ENCODE data around the gene ZMIZ1. TPM values are rescaled to one million over a fixed set of nuclear protein-coding genes. Genes with fewer than 3 reads are reported as not detected.

ZMIZ1 gene
- polyA plus RNA-seq, 4 donors = 74.1 to 80.9 (median 77.0) TPM

- DNase-seq (ENCODE audit: low read depth in 4 of 4, low spot score in 3 of 4) = no peak
These were observed 113.1 kb downstream of the ZMIZ1 start for GRCh38 chr10:79181698-79182521.

DNA sequence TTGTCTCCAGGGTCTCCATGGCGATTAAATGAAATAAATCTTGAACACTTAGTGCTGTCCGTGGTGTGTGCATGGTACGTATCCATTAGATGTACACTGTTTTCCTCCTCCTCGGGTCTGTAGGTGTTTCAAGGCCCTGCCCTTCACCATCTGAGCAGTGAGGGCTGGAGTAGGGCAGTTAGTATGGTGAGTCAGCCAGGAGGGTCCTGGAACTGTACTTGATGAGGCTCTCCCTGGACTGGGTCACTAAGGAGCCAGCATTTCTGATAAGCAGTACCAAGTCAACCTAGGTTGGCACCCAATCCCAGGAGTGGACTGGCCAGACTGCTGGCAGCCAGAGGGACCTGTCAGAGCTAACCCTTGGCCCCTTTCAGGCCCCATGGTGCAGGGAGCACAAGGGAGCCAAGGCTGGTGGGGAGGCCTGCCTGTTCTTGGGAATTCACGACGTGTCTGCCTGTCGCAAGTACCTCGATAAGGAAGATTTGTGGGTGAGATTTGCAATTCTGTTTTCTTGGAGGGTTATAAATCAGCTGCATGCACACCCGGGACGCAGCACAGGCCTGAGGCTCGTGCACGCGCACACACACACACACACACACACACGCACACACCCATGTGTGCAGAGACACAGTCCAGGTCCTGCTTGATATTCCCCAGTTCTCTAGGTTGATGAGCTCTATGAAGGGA, 114.2 kb downstream of the ZMIZ1 start:
- DNase-seq (ENCODE audit: low read depth in 4 of 4, low spot score in 3 of 4) = no peak

DNA sequence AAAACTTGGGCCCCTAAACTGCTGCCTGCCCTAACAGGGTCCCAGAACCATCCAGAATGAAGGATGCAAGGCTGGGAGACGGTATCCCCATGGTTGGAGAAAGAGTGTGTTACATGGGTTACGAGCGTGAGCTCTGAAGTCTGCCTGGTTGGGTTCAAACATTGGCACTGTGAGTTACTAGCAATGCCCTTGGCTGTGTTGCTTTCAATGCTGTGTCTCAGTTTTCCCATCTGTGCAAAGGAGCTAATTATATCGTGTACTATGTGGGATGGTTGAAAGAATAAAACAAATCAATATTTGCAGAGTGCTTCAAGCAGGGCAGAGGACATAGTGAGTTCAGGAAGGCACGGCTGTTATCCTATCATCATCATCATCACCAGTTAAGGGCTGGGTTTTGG, 114.7 kb downstream of the ZMIZ1 start:
- DNase-seq (ENCODE audit: low read depth in 4 of 4, low spot score in 3 of 4) = no peak

DNA sequence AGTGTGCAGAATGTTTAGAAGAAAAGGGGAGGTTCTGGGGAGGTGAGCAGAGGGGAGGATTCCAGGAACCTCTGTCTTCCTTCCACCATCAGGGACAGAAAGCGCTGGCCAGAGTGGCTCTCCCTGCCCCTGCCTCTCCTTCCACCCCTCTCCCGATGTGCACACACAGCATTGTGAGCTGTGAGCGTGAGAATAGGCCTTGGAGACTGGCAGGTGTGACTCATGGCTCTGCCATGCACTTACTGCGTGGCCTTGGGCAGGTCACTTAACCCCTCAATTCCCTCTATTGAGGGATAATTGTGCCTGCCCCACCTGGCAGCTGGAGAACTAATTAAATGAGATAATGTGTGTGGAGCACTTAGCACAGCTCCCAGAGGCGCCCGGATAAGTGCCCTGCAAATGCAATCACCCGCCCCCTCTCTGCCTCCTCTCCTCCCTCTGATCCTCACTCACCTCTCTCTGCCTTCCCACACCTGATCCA, 115.4 kb downstream of the ZMIZ1 start:
- DNase-seq (ENCODE audit: low read depth in 4 of 4, low spot score in 3 of 4) = no peak

- DNase-seq (ENCODE audit: low read depth in 4 of 4, low spot score in 3 of 4) = no peak
These were observed 115.9 kb downstream of the ZMIZ1 start for GRCh38 chr10:79184657-79185056.

GRCh38 chr10:79185067-79185774, 116.5 kb downstream of the ZMIZ1 start:
- DNase-seq (ENCODE audit: low read depth in 4 of 4, low spot score in 3 of 4) = no peak

- DNase-seq (ENCODE audit: low read depth in 4 of 4, low spot score in 3 of 4) = no peak
These were observed 117.1 kb downstream of the ZMIZ1 start for GRCh38 chr10:79185796-79186374.

DNA sequence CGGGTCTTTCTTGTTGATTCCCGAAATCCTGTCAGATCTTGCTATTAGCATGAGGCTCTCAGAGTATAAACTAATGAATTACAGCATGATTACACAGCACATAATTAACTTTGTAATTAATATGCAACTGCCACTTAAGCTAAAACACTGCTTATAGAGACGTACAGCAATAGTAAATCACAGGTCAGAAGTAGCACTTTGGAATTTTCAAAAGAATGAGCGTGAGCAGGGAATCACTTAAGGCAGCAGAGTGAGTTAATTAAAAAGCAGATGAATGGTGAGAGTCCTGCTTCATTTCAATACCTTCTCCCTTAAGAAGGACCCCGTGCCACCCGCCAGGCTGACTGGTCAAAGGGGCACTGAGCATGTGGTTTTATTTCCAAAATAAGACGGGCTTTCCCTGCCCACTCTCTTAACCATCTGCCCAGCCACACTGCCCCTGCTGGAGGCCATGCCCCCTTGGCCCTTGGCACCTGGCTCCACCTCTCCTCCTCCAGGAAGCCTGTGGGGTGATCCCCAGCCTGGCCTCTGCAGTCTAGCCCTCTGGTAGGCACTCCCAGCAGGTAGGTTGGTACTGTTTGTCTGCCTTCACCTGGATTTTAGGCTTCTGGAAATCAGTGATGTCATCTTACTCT, 117.8 kb downstream of the ZMIZ1 start:
- no peak for DNase-seq (ENCODE audit: low read depth in 4 of 4, low spot score in 3 of 4)

DNA sequence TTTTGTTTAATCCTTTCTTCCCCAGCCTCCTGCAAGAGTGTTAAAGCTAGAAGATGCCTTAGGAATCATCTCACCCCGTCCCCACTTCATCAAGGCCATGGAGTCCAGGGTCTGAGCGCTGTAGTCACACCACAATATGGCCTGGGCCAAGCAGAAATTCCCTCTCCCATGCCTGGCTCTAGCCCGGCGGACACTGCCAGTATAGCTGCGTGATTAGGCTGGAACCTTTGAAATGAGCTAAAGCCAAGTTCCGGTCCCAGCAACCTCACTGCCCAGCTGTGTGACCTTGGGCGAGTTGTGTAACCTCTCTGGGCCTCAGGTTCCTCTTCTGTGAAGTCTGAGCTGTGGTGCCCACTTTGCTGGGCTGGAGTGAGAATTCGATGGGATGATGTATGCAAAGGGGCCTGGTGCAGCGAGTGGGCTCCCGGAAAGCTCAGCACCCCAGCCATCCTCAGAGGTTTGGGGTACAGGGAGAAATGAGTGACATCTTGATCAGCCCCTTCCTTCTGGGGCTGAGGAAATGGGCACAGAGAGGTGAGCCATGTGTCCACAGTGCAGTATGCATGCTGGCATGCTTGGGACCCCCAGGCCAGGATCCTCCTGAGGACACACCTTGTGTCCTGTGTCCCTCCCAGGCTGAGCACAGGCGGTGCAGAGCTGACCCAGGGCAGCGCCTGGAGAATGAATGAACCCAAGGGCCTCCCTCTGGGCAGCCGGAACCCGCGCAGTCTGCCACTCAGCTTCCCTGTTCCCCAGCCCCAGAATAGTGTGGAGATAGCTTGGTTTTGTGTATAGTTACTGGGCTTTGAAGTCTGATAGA, 118.6 kb downstream of the ZMIZ1 start:
- DNase-seq (ENCODE audit: low read depth in 4 of 4, low spot score in 3 of 4) = no peak

DNA sequence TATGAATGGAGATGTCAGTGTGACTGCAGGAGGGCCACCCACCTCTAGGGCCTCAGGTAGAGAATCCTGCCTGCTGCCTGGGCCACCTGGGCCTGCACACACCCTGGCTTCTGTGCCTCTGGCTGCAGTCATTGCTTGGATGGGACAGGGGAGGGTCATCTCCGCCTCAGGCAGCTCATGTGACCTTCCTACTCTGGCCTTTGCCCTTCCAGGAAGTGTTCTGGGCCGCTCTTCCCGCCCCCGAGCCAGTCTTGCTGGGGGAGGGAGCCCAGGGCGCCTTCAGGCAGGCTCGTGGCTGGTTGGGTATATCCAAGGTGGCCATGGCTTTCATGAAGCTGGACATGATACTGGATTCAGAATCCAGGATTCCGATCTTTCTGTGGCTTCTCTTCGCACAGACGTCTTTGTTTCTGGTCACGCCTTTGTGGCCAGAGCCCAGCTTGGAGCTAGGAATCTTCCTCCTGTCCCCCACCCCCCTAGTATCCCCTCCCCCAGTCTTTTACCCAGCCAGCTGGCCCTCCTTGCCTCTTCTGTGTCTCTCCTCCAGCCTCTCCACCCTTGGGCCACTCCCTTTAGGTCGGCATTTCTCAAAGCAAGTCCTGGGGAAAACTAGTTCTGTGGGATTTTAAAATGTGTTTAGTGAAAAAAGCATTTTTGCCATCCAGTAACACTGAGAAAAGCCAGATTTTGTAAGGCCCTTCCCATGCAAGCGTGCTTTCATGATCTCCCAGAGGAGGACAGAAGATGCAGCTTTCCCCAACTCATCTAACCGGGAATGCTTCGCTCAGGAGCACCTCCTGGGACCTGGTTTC, 119.6 kb downstream of the ZMIZ1 start:
- no peak for DNase-seq (ENCODE audit: low read depth in 4 of 4, low spot score in 3 of 4)

DNA sequence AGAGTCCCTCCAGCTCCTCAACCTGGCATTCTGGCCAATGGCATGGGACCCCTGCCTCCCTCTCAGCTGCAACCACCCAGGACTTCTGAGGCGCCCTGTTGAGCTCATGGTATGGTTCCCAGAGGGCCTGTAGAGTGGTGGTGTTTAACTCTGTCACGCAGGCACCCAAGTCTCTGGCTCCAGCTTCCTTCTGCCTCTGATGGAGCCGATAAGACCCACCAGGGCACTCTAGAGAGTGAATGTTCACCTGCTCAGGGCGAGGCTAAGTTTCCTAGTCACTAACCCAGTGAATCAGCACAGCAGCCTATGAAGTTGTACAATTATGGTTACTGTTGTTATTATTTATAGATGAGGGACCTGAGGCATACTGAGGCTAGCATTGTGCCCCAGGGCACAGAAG, 120.4 kb downstream of the ZMIZ1 start:
- DNase-seq (ENCODE audit: low read depth in 4 of 4, low spot score in 3 of 4) = no peak

- no peak for DNase-seq (ENCODE audit: low read depth in 4 of 4, low spot score in 3 of 4)
These were observed 121.2 kb downstream of the ZMIZ1 start for GRCh38 chr10:79189853-79190435.

GRCh38 chr10:79190740-79191261, 122.0 kb downstream of the ZMIZ1 start:
- no peak for DNase-seq (ENCODE audit: low read depth in 4 of 4, low spot score in 3 of 4)

DNA sequence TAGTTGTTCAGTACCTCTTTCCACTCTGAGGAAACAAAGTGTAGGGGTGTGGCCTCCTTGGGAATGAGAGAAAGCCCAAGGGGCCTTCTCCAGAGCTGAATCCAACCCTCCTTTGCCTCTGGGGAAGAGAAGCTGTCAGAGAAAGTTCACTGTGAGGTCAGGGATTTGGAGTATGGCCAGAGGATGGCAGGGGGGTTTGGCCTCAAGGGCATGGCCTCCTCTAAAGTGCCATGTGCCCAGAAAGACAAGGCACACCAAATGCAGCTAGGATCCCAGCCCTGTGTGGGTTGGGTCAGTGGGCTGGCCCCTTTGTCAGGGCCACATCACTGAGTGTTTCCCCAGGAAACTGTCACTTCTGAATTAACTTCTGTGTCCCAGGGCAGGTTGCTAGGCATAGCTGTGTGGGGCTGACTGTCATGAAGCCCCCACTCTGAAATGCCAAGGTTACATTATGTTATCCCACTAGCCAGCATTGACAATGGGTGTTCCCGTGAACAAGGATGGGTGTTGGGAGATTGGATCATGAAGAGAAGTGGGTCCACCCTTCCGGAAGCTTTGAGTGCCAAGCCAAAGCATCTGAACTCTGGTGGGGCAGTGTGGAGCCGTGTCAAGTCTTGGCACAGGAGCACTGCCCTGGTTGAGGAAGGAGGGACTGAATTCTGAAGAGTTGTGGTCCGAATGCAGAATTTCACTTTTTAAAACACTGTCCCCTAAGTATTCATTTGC, 123.3 kb downstream of the ZMIZ1 start:
- DNase-seq (ENCODE audit: low read depth in 4 of 4, low spot score in 3 of 4) = no peak

GRCh38 chr10:79192677-79193003, 123.9 kb downstream of the ZMIZ1 start:
- no peak for DNase-seq (ENCODE audit: low read depth in 4 of 4, low spot score in 3 of 4)

GRCh38 chr10:79193694-79194382, 125.1 kb downstream of the ZMIZ1 start:
- no peak for DNase-seq (ENCODE audit: low read depth in 4 of 4, low spot score in 3 of 4)

Measured in right renal pelvis (tissue), 4 donors.